GM18907 (cell line): ENCODE measurements around the gene FEZF2.
A peak's percentile ranks its signal among the peaks of the same experiment; 100 is the strongest.

ENCODE experiments used
- ATAC-seq: cut with Tn5 transposase; IDR thresholded peaks from one replicate; pipeline ENCODE4 v1.9.1; 2021; ENCODE audit warnings: mild to moderate bottlenecking, moderate library complexity; ENCODE audit not compliant: unreplicated experiment

FEZF2 gene

DNA sequence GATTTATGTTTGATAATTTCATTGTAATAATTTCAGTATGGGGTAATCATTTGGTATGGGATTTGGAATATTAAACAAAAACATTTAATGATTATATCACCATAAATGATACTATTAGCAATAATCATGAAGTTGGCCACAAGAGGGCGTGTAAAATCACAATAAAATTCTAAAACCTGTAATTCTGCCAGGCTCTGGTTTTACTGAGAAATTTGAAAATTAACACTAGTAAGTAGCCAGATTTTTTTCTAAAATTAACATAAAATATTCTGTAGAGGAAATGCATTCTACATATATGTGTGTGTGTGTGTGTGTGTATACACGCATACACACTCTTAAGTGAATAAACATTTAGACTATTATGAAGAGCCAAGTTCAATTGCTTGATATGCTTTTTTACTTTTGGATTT is 40.5 kb downstream of the FEZF2 start:
- ATAC-seq: no peak

DNA sequence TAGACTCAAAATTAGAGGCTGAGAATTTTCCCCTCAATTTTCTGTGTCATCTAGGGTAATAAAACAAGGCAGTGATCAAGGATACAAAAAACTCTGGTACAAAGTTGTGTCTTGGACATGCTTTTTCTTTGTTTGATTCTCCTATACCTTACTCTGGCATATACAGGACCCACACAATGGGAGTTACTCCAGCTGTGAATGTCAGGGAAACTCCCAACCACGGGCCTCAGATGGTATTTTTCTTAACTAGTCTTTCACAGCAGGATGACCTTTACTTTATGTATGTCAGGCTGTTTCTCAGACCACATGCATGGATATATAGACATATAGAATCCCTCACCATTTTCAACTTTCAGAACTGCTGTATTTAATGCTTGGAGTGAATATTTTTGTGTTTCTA is 41.3 kb downstream of the FEZF2 start:
- peak; percentile 52 for ATAC-seq

DNA sequence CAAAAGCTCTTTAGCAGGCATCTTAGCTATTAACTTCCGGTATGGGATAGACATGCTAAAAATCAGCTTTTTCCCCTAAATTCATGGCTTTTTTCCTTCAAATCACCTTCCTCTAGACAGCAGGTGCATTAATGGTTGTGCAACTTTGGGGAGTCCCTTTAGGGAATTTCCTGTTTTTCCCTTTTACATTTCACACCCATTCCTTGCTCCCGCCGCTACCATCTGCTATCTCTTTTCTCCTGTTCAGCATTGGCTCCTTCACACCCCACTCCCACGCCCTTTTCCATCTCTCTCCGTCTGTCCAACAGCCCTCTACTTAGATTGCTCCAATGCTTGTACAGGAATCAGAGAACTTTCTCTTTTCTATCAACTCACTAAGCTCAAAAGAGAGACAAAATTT is 43.4 kb downstream of the FEZF2 start:
- no peak for ATAC-seq

DNA sequence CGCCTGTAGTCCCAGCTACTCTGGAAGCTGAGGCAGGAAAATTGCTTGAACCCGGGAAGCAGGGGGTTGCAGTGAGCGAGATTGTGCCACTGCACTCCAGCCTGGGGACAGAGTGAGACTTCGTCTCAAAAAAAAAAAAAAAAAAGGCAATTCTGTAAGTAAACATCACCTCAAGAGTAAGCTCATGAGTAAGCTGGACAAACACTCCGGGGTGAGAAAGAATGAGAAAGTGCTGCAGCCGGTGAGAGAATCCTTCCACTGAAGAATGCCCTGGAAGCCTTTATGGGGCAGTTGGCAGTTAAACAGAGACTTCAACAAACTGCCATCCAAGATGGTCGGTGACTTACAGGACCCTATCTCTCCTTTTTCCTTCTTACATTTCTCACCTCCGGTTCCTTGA is 47.5 kb downstream of the FEZF2 start:
- no peak for ATAC-seq

DNA sequence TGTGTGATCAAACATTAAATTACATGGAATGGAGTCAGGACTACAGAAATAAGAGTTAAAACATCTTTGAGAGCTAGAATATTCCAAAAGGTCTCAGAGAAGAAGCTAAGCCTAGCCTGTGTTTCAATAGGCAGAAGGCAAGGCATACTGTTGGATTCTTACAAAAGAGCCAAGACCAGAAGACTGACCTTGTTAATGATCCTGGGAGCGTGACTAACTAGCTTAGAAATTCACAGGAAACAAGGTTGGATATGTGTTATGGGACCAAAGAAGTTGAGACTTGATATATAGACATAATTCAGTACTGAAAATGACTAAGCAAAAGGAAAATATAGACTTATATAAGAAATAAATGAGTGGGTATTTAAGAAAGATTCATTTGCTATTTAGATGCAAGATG is 50.1 kb downstream of the FEZF2 start:
- ATAC-seq: no peak
